ENCODE data around the gene CDC25C.

CDC25C gene

GRCh38 chr5:138331449-138332368, at the start of gene CDC25C:
Gene CDC25C, minus strand, starts transcription at chr5:138331804. Its CDS starts 624 bp downstream, at chr5:138331180.
- peak; percentile 81 to 96 for DNase-seq (ENCODE audit: low read depth in 1 of 2, low spot score in 1 of 2)

- DNase-seq (ENCODE audit: low read depth in 1 of 2, low spot score in 1 of 2): no peak
Measured at GRCh38 chr5:138372653-138373052, 41.0 kb upstream of the CDC25C start.

- DNase-seq (ENCODE audit: low read depth in 1 of 2, low spot score in 1 of 2): no peak
Measured at GRCh38 chr5:138372225-138372624, 40.6 kb upstream of the CDC25C start.

GRCh38 chr5:138371454-138371853, 39.9 kb upstream of the CDC25C start:
- no peak for DNase-seq (ENCODE audit: low read depth in 1 of 2, low spot score in 1 of 2)

GRCh38 chr5:138370537-138370936, 38.9 kb upstream of the CDC25C start:
- no peak for DNase-seq (ENCODE audit: low read depth in 1 of 2, low spot score in 1 of 2)

GRCh38 chr5:138369706-138370105, 38.1 kb upstream of the CDC25C start:
- DNase-seq (ENCODE audit: low read depth in 1 of 2, low spot score in 1 of 2): no peak

- no peak for DNase-seq (ENCODE audit: low read depth in 1 of 2, low spot score in 1 of 2)
Measured at GRCh38 chr5:138369261-138369660, 37.7 kb upstream of the CDC25C start.

GRCh38 chr5:138366632-138367382, 35.2 kb upstream of the CDC25C start:
- no peak for DNase-seq (ENCODE audit: low read depth in 1 of 2, low spot score in 1 of 2)

- no peak for DNase-seq (ENCODE audit: low read depth in 1 of 2, low spot score in 1 of 2)
Measured at GRCh38 chr5:138364576-138364975, 33.0 kb upstream of the CDC25C start.

- DNase-seq (ENCODE audit: low read depth in 1 of 2, low spot score in 1 of 2): no peak
Measured at GRCh38 chr5:138360941-138361452, 29.4 kb upstream of the CDC25C start.

- no peak for DNase-seq (ENCODE audit: low read depth in 1 of 2, low spot score in 1 of 2)
Measured at GRCh38 chr5:138359621-138360020, 28.0 kb upstream of the CDC25C start.

- DNase-seq (ENCODE audit: low read depth in 1 of 2, low spot score in 1 of 2): peak in 1 of 2 donors; percentile 48
Measured at GRCh38 chr5:138354926-138355378, 23.3 kb upstream of the CDC25C start.

GRCh38 chr5:138354387-138354786, 22.8 kb upstream of the CDC25C start:
- no peak for DNase-seq (ENCODE audit: low read depth in 1 of 2, low spot score in 1 of 2)

GRCh38 chr5:138353560-138354080, 22.0 kb upstream of the CDC25C start:
- DNase-seq (ENCODE audit: low read depth in 1 of 2, low spot score in 1 of 2): peak; percentile 11

- peak; percentile 38 to 50 for DNase-seq (ENCODE audit: low read depth in 1 of 2, low spot score in 1 of 2)
Measured at GRCh38 chr5:138352722-138353559, 21.3 kb upstream of the CDC25C start.

- peak; percentile 88 to 96 for DNase-seq (ENCODE audit: low read depth in 1 of 2, low spot score in 1 of 2)
Measured at GRCh38 chr5:138352071-138352721, 20.6 kb upstream of the CDC25C start, which contains the start of gene KDM3B. Gene KDM3B, plus strand, starts transcription at chr5:138352685. Its CDS starts 111 bp downstream, at chr5:138352796.

- DNase-seq (ENCODE audit: low read depth in 1 of 2, low spot score in 1 of 2): no peak
Measured at GRCh38 chr5:138351517-138351916, 19.9 kb upstream of the CDC25C start.

GRCh38 chr5:138351056-138351455, 19.5 kb upstream of the CDC25C start:
- no peak for DNase-seq (ENCODE audit: low read depth in 1 of 2, low spot score in 1 of 2)

GRCh38 chr5:138350563-138350890, 18.9 kb upstream of the CDC25C start:
- no peak for DNase-seq (ENCODE audit: low read depth in 1 of 2, low spot score in 1 of 2)

All from activated CD4-positive, alpha-beta T cell treated with anti-CD3 and anti-CD28 coated beads, Interleukin-2, amount 50 U/mL, for 24 hours (primary cell).